ENCODE data around the gene DMBX1.

GRCh38 chr1:46478721-46479485 is 10.7 kb upstream of the DMBX1 start:
- TF ChIP-seq ZNF8 (CRISPR knock-in tag; IDR thresholded peaks at IDR 0.05) (no peak), CREB5 (CRISPR knock-in tag; IDR thresholded peaks at IDR 0.05; ENCODE audit: low read depth) (no peak), SNAI2 (CRISPR knock-in tag; IDR thresholded peaks at IDR 0.05) (no peak), ZFP3 (CRISPR knock-in tag; IDR thresholded peaks at IDR 0.05) (no peak), PATZ1 (CRISPR knock-in tag; IDR thresholded peaks at IDR 0.05; ENCODE audit: borderline replicate concordance) (no peak), GLIS3 (CRISPR knock-in tag; IDR thresholded peaks at IDR 0.05) (no peak), RARB (CRISPR knock-in tag; IDR thresholded peaks at IDR 0.05) (no peak), POU6F1 (CRISPR knock-in tag; IDR thresholded peaks at IDR 0.05; ENCODE audit: borderline replicate concordance, low read depth) (no peak), TCF4 (CRISPR knock-in tag; IDR thresholded peaks at IDR 0.05; ENCODE audit: borderline replicate concordance) (no peak), ZNF70 (CRISPR knock-in tag; IDR thresholded peaks at IDR 0.05) (no peak), PPARA (CRISPR knock-in tag; IDR thresholded peaks at IDR 0.05; ENCODE audit: borderline replicate concordance) (no peak), CSDC2 (CRISPR knock-in tag; IDR thresholded peaks at IDR 0.05) (no peak), CSRNP3 (CRISPR knock-in tag; IDR thresholded peaks at IDR 0.05) (no peak)

Data from SK-N-SH treated with all-trans-retinoic acid at 6 μM for 48 hours (cell line).